OCI-M1 (cell line): ENCODE measurements around the gene ZEB2.

Experiments
- DNase-seq: peaks from one replicate; lab custom pipeline; 2025; lab: John Stamatoyannopoulos, UW

ZEB2 gene

DNA sequence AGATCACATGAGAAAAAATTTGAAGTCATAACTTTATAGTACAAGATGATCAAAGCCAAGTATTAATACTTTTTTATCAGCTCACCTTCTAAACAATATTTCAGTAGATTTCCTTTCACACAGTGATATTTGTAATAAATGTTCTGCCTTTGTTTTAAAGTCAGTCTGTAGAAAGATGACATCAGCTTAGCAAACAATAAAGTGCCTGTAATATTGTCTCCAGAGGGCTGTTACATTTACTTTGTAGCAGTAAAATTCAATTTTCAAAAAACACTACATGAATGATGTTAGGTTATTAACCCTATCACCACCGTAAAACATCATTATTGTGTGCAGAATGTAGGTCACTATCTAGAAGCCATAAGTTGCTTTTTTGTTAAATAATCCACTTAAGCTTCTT is 49.6 kb downstream of the ZEB2 start:
- no peak for DNase-seq

DNA sequence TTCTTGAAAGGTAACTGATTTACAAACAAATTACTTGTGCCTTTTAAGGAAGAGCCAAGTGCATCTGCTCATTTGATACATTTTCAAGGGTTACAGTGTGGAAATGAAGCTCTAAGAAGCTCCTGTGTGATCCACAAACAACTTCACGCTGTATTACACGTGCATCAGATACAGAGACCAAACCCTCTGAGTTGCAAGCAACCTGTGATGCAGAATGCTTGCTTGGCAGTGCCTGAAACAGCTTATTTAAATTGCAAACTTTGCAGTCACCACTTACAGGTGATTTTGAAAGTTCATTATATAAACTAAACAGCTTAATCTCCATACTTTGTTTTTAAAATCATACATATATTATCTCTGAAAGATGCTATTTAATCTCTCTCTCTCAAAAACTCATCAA is 50.1 kb downstream of the ZEB2 start:
- no peak for DNase-seq

GRCh38 chr2:144468823-144469595 is 50.9 kb downstream of the ZEB2 start:
- DNase-seq = no peak

DNA sequence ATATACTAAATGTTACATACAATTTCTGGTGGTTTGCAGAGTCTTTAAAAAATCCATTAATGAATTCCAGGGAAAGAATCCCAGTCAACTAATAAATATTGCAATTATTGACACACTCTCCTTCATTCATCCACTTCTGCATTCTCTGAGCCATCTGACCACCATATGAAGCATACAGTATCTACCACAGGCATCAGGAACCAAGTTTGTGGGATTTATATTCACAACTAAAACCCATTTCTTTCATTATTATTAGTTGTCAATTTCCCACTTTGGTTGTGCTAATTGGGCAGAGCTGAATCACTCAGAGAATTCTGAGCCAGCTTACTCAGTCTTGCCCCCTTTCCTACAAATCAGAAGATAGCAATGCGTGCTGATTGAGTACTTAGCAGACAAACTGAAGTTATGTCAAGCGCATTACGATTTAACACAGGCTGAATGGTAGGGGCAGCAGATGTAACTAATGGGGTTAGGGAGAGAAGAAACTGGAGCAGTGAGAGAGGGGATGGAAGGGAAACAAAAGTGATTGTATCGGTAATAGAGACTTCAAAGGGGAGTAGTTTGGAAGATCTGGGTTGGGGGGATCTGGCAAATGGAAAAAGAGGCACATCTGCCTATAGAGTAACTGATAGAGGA is 52.3 kb downstream of the ZEB2 start:
- DNase-seq = no peak

DNA sequence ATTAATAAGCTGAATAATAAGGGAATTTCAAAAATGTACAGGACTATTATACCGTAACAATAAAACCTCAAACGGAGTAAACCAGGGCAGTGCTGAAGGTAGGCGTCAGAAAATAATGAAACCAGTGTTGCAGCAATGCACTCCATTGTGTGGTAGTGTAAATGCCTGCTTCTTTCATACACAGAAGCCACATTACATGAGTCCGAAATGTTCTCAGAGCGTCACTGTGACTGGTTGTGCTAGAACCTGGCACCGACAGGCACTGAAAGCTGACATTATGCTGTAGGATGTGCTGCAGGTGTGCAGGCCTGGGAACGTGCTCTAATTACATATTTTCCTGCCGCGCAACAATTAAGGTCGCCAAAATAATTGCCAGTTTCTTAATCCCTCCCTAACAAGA is 53.3 kb downstream of the ZEB2 start:
- no peak for DNase-seq

- DNase-seq = no peak
Measured at GRCh38 chr2:144465749-144466148, 54.2 kb downstream of the ZEB2 start.

DNA sequence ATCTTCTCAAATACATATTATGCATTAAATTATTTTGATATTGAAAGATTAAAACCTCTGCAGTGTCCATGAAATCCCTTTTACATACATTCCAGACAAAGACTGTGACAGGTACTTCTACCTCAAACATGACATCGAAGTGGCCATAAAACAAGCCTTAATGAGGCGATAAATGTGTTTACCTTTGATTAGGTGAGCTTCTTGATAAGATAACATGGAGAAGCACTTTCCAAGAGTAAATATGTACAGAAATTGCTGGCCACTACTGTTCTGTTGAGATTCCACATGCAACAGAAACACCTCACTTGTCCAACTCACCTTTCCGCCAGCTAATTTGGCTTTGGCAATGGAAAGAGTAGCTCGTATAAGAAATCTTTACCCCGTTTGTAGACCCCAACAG is 55.2 kb downstream of the ZEB2 start:
- DNase-seq = no peak

GRCh38 chr2:144463266-144463665 is 56.7 kb downstream of the ZEB2 start:
- DNase-seq = no peak

DNA sequence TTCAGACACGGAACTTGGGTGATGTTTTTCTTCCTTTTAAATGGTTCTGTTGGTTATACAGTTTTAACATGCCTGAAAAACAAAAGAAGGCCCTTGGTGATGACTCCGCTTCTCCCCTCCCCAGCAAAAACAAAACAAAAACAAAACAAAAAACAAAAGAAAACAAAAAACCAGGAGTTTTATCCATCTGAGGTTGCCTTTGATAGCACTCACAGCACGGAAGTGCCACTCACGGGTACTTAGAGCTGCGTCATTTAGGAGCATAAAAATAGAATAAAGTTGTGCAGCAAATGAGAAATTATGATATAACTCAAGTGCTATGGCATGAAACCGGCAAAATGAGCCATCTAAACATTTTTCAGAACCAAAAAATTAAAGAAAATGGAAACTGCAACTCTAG is 57.7 kb downstream of the ZEB2 start:
- DNase-seq = no peak

- no peak for DNase-seq
Measured at GRCh38 chr2:144461308-144461766, 58.6 kb downstream of the ZEB2 start.

- DNase-seq = no peak
Measured at GRCh38 chr2:144460727-144461307, 59.1 kb downstream of the ZEB2 start.

GRCh38 chr2:144459937-144460336 is 60.0 kb downstream of the ZEB2 start:
- no peak for DNase-seq

- peak; percentile 56 for DNase-seq
Measured at GRCh38 chr2:144459286-144459685, 60.6 kb downstream of the ZEB2 start.

DNA sequence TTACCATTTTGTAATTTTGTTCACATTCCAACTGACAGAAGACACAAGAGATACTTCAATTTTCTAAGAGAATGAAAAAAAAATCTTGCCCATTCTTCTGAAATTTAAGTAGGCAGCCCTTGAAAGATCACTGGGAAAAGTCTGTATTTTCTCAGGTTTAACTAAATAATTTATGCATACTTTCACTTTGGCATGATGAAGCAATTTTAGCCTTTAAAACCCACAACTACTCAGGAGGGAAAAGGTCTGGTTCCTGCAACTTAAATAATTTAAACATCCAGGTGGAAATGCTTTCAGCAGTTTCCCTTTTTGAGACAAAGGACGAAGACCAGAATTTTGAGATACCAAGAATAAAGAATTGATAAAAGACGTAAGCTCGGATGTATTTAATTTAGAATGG is 61.4 kb downstream of the ZEB2 start:
- DNase-seq = peak; percentile 54

GRCh38 chr2:144456680-144457079 is 63.2 kb downstream of the ZEB2 start:
- DNase-seq = peak; percentile 70

DNA sequence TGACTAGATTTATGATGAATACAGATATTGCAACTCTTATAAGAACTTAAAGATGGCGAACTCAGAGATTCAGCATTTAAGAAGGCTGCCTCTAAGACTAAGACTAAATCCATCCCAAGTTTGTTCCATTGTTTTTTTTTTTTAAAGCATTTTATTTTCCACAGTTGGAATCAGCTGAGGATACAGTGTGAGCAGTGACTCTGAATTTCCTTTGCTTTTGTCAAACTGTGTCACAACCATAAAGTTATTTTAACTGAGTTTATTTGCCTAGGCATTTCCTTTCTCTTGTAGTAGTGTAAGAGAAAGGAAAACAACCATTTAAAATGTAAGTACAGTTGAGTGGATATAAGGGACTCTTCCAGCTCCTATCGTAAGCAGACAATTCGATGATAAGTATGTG is 63.9 kb downstream of the ZEB2 start:
- DNase-seq = no peak

GRCh38 chr2:144454466-144455287 is 65.2 kb downstream of the ZEB2 start:
- no peak for DNase-seq

GRCh38 chr2:144453486-144454158 is 66.3 kb downstream of the ZEB2 start:
- DNase-seq = no peak

- no peak for DNase-seq
Measured at GRCh38 chr2:144452989-144453336, 67.0 kb downstream of the ZEB2 start.

- DNase-seq = no peak
Measured at GRCh38 chr2:144452169-144452988, 67.5 kb downstream of the ZEB2 start.

DNA sequence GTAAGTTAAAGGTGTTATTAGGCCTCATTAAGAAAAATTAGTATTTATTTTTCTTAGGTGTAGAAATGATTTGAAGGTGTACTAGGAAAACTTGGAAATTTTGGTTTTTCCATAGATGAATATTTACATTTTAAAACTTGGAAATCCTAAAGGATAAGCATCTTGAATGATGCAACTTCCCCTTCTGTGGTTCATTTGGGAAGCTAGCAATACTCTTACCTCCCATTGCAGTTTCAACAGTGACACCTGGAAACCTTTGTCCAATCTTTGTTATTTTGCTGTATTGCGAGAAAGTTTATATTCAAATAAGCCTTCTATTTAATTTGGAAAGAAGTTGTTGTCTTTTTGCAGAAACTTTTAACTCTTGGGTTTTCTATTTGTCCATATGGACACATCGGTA is 68.5 kb downstream of the ZEB2 start:
- DNase-seq = peak; percentile 40
